Mesendoderm (in vitro differentiated cells): ENCODE results near the gene NEDD4L.

Experiments
- DNase-seq: peaks from one replicate; pipeline ENCODE4 v3.0.0; 2013
- H2AK5ac ChIP-seq: 2 replicates; pipeline ENCODE4 v1.6.1; 2013; ENCODE audit warnings: low read length, inconsistent platforms
- H2BK120ac ChIP-seq: 2 replicates; pipeline ENCODE4 v1.6.1; 2013; ENCODE audit warnings: low read depth, mild to moderate bottlenecking, low read length, moderate library complexity, mixed read lengths
- H2BK15ac ChIP-seq: replicated peaks from 2 replicates; pipeline ENCODE4 v1.6.1; 2013; ENCODE audit warnings: low read depth, mild to moderate bottlenecking, moderate library complexity
- H2BK5ac ChIP-seq: 2 replicates; pipeline ENCODE4 v1.6.1; 2013; ENCODE audit warnings: low read length, inconsistent platforms
- H3K18ac ChIP-seq: 2 replicates; pipeline ENCODE4 v1.6.1; 2013; ENCODE audit warnings: mild to moderate bottlenecking, low read length, mixed read lengths
- H3K23ac ChIP-seq: one replicate; pipeline ENCODE4 v1.6.1; 2013; ENCODE audit warnings: low read length
- H3K27ac ChIP-seq: 2 replicates; pipeline ENCODE4 v1.5.1; 2013; ENCODE audit warnings: low read depth, mild to moderate bottlenecking, inconsistent platforms, low read length, moderate library complexity
- H3K27me3 ChIP-seq: 2 replicates; pipeline ENCODE4 v1.6.1; 2013; ENCODE audit warnings: low read length, control low read depth, mild to moderate bottlenecking, inconsistent platforms; ENCODE audit not compliant: insufficient read depth, poor library complexity
- H3K36me3 ChIP-seq: 2 replicates; pipeline ENCODE4 v1.6.1; 2013; ENCODE audit warnings: low read length, inconsistent platforms; ENCODE audit not compliant: control insufficient read depth, insufficient read depth
- H3K4ac ChIP-seq: one replicate; pipeline ENCODE4 v1.6.1; 2013; ENCODE audit warnings: low read depth, mild to moderate bottlenecking, low read length, moderate library complexity
- H3K4me1 ChIP-seq: 2 replicates; pipeline ENCODE4 v1.6.1; 2013; ENCODE audit warnings: low read depth, low read length, inconsistent platforms; ENCODE audit not compliant: control insufficient read depth
- H3K4me2 ChIP-seq: 2 replicates; pipeline ENCODE4 v1.6.1; 2013; ENCODE audit warnings: low read length
- H3K4me3 ChIP-seq: 2 replicates; pipeline ENCODE4 v1.5.1; 2013; ENCODE audit warnings: mild to moderate bottlenecking, low read length
- H3K56ac ChIP-seq: one replicate; pipeline ENCODE4 v1.6.1; 2013; ENCODE audit warnings: low read length
- H3K79me1 ChIP-seq: 2 replicates; pipeline ENCODE4 v1.6.1; 2013; ENCODE audit warnings: low read length, inconsistent platforms
- H3K79me2 ChIP-seq: 2 replicates; pipeline ENCODE4 v1.6.1; 2013; ENCODE audit warnings: mild to moderate bottlenecking, low read length; ENCODE audit not compliant: control insufficient read depth, insufficient read depth
- H3K9ac ChIP-seq: 2 replicates; pipeline ENCODE4 v1.6.1; 2013; ENCODE audit warnings: low read length, inconsistent platforms
- H4K5ac ChIP-seq: one replicate; pipeline ENCODE4 v1.6.1; 2013; ENCODE audit warnings: low read length
- H4K8ac ChIP-seq: one replicate; pipeline ENCODE4 v1.6.1; 2013; ENCODE audit warnings: low read depth, mild to moderate bottlenecking, control low read depth, low read length, moderate library complexity
- WGBS: extraction: QIAGEN DNeasy Blood & Tissue Kit; methylation state at CpG from one replicate; pipeline ENCODE4 v1.1.7; 2013; ENCODE audit warnings: low lambda C conversion rate, missing lambda C conversion rate; ENCODE audit not compliant: insufficient coverage; ENCODE audit errors: extremely low coverage; 5-methylcytosine and 5-hydroxymethylcytosine counted together

The NEDD4L gene

DNA sequence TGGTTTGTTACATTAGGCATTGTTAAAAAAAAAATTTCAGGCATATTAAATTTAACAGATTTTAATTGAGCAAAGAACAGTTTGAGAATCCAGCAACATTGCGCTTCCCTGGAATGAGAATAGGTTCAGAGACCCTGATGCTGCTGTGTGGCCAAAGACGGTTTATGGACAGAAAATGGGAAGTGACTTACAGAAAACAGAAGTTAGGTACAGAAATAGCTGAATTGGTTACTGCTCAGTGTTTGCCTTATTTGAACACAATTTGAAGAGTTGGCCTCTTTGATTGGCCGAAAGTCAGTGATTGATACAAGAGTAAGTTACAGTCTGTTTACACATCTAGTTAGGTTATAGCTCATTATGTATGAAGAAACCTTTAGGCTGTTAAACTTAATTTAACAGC lies 6.0 kb upstream of the NEDD4L start:
- DNase-seq, result no peak
- H2BK15ac ChIP-seq, result no peak overlapping the region
- WGBS, result no CpG with 5 or more reads among the region's 3 CpGs
- no peaks in the 10 kb centered on the region for H3K79me1 ChIP-seq
- H3K27me3 ChIP-seq, result peaks cover 1% of the 10 kb centered on the region
- H2BK5ac ChIP-seq, result no peak overlapping the region
- H4K8ac ChIP-seq, result no peak overlapping the region
- no peak overlapping the region for H3K4me3 ChIP-seq
- H2AK5ac ChIP-seq, result no peak overlapping the region
- H3K79me2 ChIP-seq, result no peaks in the 10 kb centered on the region
- H2BK120ac ChIP-seq, result no peak overlapping the region
- H3K36me3 ChIP-seq, result no peaks in the 10 kb centered on the region
- no peak overlapping the region for H4K5ac ChIP-seq
- H3K56ac ChIP-seq, result no peak overlapping the region
- no peak overlapping the region for H3K4ac ChIP-seq
- H3K18ac ChIP-seq, result no peak overlapping the region
- no peaks in the 10 kb centered on the region for H3K4me1 ChIP-seq
- no peak overlapping the region for H3K4me2 ChIP-seq
- H3K9ac ChIP-seq, result no peak overlapping the region
- H3K27ac ChIP-seq, result no peak overlapping the region
- H3K23ac ChIP-seq, result no peak overlapping the region

DNA sequence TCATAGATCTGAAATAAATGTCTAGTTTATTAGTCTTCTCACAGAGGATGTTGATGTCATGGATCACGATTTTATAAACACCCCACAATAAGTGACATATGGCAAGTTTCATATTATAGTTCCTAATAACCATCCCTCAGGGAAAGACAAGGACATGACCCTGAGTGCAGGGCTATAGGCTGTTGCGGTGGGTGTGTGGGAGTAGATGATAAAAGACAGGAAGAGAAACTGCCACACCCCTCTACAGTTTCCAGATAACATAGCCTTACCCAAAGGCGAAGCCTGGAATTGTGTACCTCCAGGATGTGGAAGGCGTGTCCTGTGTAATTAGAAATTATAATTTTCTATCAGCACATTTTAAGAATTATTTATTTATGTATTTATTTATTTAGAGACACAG lies 2.4 kb upstream of the NEDD4L start:
- Histone ChIP-seq H3K36me3 (no peaks in the 10 kb centered on the region), H3K27ac (no peak overlapping the region), H3K18ac (no peak overlapping the region), H3K9ac (no peak overlapping the region), H3K4me3 (no peak overlapping the region), H2BK5ac (no peak overlapping the region), H3K79me1 (peaks cover 2% of the 10 kb centered on the region), H2BK15ac (no peak overlapping the region), H2BK120ac (no peak overlapping the region), H3K4me1 (peaks cover 3% of the 10 kb centered on the region), H4K8ac (no peak overlapping the region), H3K56ac (no peak overlapping the region), H3K27me3 (peaks cover 1% of the 10 kb centered on the region), H3K4ac (no peak overlapping the region), H3K79me2 (peaks cover 3% of the 10 kb centered on the region), H3K23ac (no peak overlapping the region), H2AK5ac (no peak overlapping the region), H4K5ac (no peak overlapping the region), H3K4me2 (no peak overlapping the region)
- no CpG with 5 or more reads among the region's 4 CpGs for whole genome bisulfite sequencing
- DNase-seq, result no peak

- no peaks in the 10 kb centered on the region for H3K36me3 ChIP-seq
- no peak overlapping the region for H3K4ac ChIP-seq
- peaks cover 1% of the 10 kb centered on the region for H3K27me3 ChIP-seq
- peaks cover 2% of the 10 kb centered on the region for H3K79me1 ChIP-seq
- no peak overlapping the region for H2BK15ac ChIP-seq
- WGBS, result no CpG with 5 or more reads among the region's 19 CpGs
- H3K9ac ChIP-seq, result peak overlapping the region; percentile 56
- no peak overlapping the region for H4K5ac ChIP-seq
- peaks cover 15% of the 10 kb centered on the region for H3K79me2 ChIP-seq
- H2BK120ac ChIP-seq, result no peak overlapping the region
- no peak overlapping the region for H2AK5ac ChIP-seq
- no peak overlapping the region for H3K18ac ChIP-seq
- peak overlapping the region; percentile 46 for H3K56ac ChIP-seq
- peaks cover 8% of the 10 kb centered on the region for H3K4me1 ChIP-seq
- H3K4me2 ChIP-seq, result peak overlapping the region; percentile 66
- H3K23ac ChIP-seq, result no peak overlapping the region
- H4K8ac ChIP-seq, result no peak overlapping the region
- no peak overlapping the region for H3K4me3 ChIP-seq
- DNase-seq, result peak; percentile 31
- H3K27ac ChIP-seq, result no peak overlapping the region
- H2BK5ac ChIP-seq, result no peak overlapping the region
Observed at GRCh38 chr18:58042826-58043490, 1.1 kb upstream of the NEDD4L start.

- H4K5ac ChIP-seq, result no peak overlapping the region
Observed at GRCh38 chr18:58044370-58045241, 580 bp downstream of the NEDD4L start.

GRCh38 chr18:58045242-58046092 lies 1.4 kb downstream of the NEDD4L start:
- Histone ChIP-seq H3K56ac (peak overlapping the region; percentile 90), H2AK5ac (no peak overlapping the region), H4K5ac (no peak overlapping the region), H3K4ac (peak overlapping the region; percentile 92), H3K4me2 (peak overlapping the region; percentile 49), H3K27ac (peak overlapping the region; percentile 97), H3K27me3 (peaks cover 1% of the 10 kb centered on the region), H3K36me3 (no peaks in the 10 kb centered on the region), H3K4me1 (peaks cover 15% of the 10 kb centered on the region), H3K23ac (no peak overlapping the region), H3K79me2 (peaks cover 33% of the 10 kb centered on the region), H2BK15ac (no peak overlapping the region), H2BK120ac (no peak overlapping the region), H3K9ac (peak overlapping the region; percentile 79), H3K4me3 (peak overlapping the region; percentile 74), H4K8ac (no peak overlapping the region), H3K18ac (peak overlapping the region; percentile 82), H2BK5ac (no peak overlapping the region), H3K79me1 (peaks cover 3% of the 10 kb centered on the region)
- WGBS, result no CpG with 5 or more reads among the region's 33 CpGs
- DNase-seq, result peak; percentile 91

More at GRCh38 chr18:58044370-58045241, 580 bp downstream of the NEDD4L start:
- peak overlapping the region; percentile 90 for H3K56ac ChIP-seq
- no peaks in the 10 kb centered on the region for H3K36me3 ChIP-seq
- peaks cover 1% of the 10 kb centered on the region for H3K27me3 ChIP-seq
- H4K8ac ChIP-seq, result no peak overlapping the region
- H2AK5ac ChIP-seq, result no peak overlapping the region
- peak; percentile 79 for DNase-seq
- peak overlapping the region; percentile 64 for H2BK120ac ChIP-seq
- H2BK5ac ChIP-seq, result no peak overlapping the region
- WGBS, result no CpG with 5 or more reads among the region's 94 CpGs
- peak overlapping the region; percentile 97 for H3K27ac ChIP-seq
- peak overlapping the region; percentile 74 for H3K4me3 ChIP-seq
- H3K4me2 ChIP-seq, result peak overlapping the region; percentile 49
- peak overlapping the region; percentile 92 for H3K4ac ChIP-seq
- H3K18ac ChIP-seq, result peak overlapping the region; percentile 82
- no peak overlapping the region for H3K23ac ChIP-seq
- H3K79me2 ChIP-seq, result peaks cover 31% of the 10 kb centered on the region
- peaks cover 3% of the 10 kb centered on the region for H3K79me1 ChIP-seq
- peak overlapping the region; percentile 79 for H3K9ac ChIP-seq
- no peak overlapping the region for H2BK15ac ChIP-seq
- H3K4me1 ChIP-seq, result peaks cover 15% of the 10 kb centered on the region
